Cardiac fibroblast (primary cell): Measurements from ENCODE around the gene ACP7.
"Not testable (repeated sequence)": the region's sequence is repeated elsewhere in the genome, so short reads cannot be mapped to it uniquely, and the experiment has no call there.

Experiments used
- DNase-seq, 2 donors: peaks; one replicate each; pipeline versions ENCODE4 v3.0.0 to v3.0.0-alpha.2; 2010; ENCODE audit warnings: low read depth in 2 of 2
- H3K4me3 ChIP-seq, 2 donors: replicated peaks in 1 of 2; 1 replicate in 1 of 2; 2 replicates in 1 of 2; pipeline ENCODE4 v1.5.1; 2011; ENCODE audit warnings: low read depth in 2 of 2, low read length in 2 of 2, mild to moderate bottlenecking in 2 of 2, moderate library complexity in 1 of 2
- CTCF ChIP-seq: IDR thresholded peaks from one replicate; pipeline ENCODE4 v1.5.1; 2011; ENCODE audit warnings: low read depth, mild to moderate bottlenecking, low read length, inconsistent platforms

Gene ACP7

GRCh38 chr19:39083599-39083982 is 577 bp upstream of the ACP7 start:
- DNase-seq, result no peak
- peak overlapping the region; percentile 19 to 48 for H3K4me3 ChIP-seq
- TF ChIP-seq CTCF, result no peak

- DNase-seq, result no peak
- H3K4me3 ChIP-seq, result no peak overlapping the region
- no peak for TF ChIP-seq CTCF
Measured at GRCh38 chr19:39084732-39085080, 538 bp downstream of the ACP7 start.

- H3K4me3 ChIP-seq, result no peak overlapping the region
- no peak for TF ChIP-seq CTCF
- DNase-seq, result no peak
Measured at GRCh38 chr19:39085392-39085791, 1.2 kb downstream of the ACP7 start.

GRCh38 chr19:39086386-39086785 is 2.2 kb downstream of the ACP7 start:
- no peak for TF ChIP-seq CTCF
- DNase-seq, result no peak
- H3K4me3 ChIP-seq, result no peak overlapping the region

- no peak overlapping the region for H3K4me3 ChIP-seq
- TF ChIP-seq CTCF, result no peak
- no peak for DNase-seq
Measured at GRCh38 chr19:39087907-39088686, 3.9 kb downstream of the ACP7 start.

- H3K4me3 ChIP-seq, DNase-seq: not testable (repeated sequence)
Measured at GRCh38 chr19:39090016-39090415, 5.8 kb downstream of the ACP7 start.

GRCh38 chr19:39090881-39091280 is 6.7 kb downstream of the ACP7 start:
- DNase-seq, result no peak
- no peak overlapping the region for H3K4me3 ChIP-seq
- TF ChIP-seq CTCF, result no peak

- not testable (repeated sequence) for H3K4me3 ChIP-seq, DNase-seq
Measured at GRCh38 chr19:39095799-39096540, 11.8 kb downstream of the ACP7 start.
